HepG2 (cell line): ENCODE measurements around the gene PIP5K1A. TPM values are rescaled to one million over a fixed set of nuclear protein-coding genes. Genes with fewer than 3 reads are reported as not detected.
A peak's percentile ranks its signal among the peaks of the same experiment; 100 is the strongest.

Experiments
- ATF7-NPFF ChIP-seq: sonication (generic); formaldehyde crosslinking; IDR thresholded peaks from 2 replicates; pipeline ENCODE4 v1.8.1; 2023; ENCODE audit warnings: mild to moderate bottlenecking, low read depth, missing genetic modification reagents, moderate library complexity
- BRCA1 ChIP-seq: sonication (generic); formaldehyde crosslinking; IDR thresholded peaks from 2 replicates; pipeline ENCODE4 v1.4.0; 2020; ENCODE audit warnings: missing genetic modification reagents
- FOXO1 ChIP-seq: sonication (generic); formaldehyde crosslinking; IDR thresholded peaks from 2 replicates; pipeline ENCODE4 v1.4.0; 2020; ENCODE audit warnings: missing genetic modification reagents
- GABPB1 ChIP-seq: IDR thresholded peaks from 2 replicates; pipeline ENCODE4 v1.6.1; 2016; ENCODE audit warnings: mild to moderate bottlenecking, missing genetic modification reagents, moderate library complexity, missing compliant biosample characterization
- HOMEZ ChIP-seq: IDR thresholded peaks from 2 replicates; pipeline ENCODE4 v1.6.1; 2016; ENCODE audit warnings: low read depth
- LBX2 ChIP-seq: sonication (generic); formaldehyde crosslinking; IDR thresholded peaks from 2 replicates; pipeline ENCODE4 v1.5.0; 2020; ENCODE audit warnings: missing genetic modification reagents, mild to moderate bottlenecking, borderline replicate concordance
- MED1 ChIP-seq: sonication (generic); formaldehyde crosslinking; IDR thresholded peaks from 2 replicates; pipeline ENCODE4 v1.4.0; 2020; ENCODE audit warnings: missing genetic modification reagents
- NFYC ChIP-seq: IDR thresholded peaks from 2 replicates; pipeline ENCODE4 v1.6.1; 2016; ENCODE audit warnings: missing genetic modification reagents, missing compliant biosample characterization
- PHF21A ChIP-seq: sonication (generic); formaldehyde crosslinking; IDR thresholded peaks from 2 replicates; pipeline ENCODE4 v1.5.0; 2020; ENCODE audit warnings: mild to moderate bottlenecking, missing genetic modification reagents
- TAF1 ChIP-seq: sonication (generic); formaldehyde crosslinking; IDR thresholded peaks from 2 replicates; pipeline ENCODE4 v1.4.0; 2020; ENCODE audit warnings: missing genetic modification reagents
- TEAD3 ChIP-seq: optimal IDR thresholded peaks from 2 replicates; pipeline ENCODE3; 2016; ENCODE audit warnings: borderline replicate concordance
- ZMYM4 ChIP-seq: sonication (generic); formaldehyde crosslinking; IDR thresholded peaks from 2 replicates; pipeline ENCODE4 v1.8.1; 2023; ENCODE audit warnings: mild to moderate bottlenecking, missing genetic modification reagents
- ZNF282 ChIP-seq: fragments of 450-650 bp; IDR thresholded peaks from 2 replicates; pipeline ENCODE4 v1.6.1; 2018; ENCODE audit not compliant: partially characterized antibody
- polyA plus RNA-seq, 8 experiments: library from polyadenylated mRNA; depleted of rRNA in 3 of 8; stranded (reverse) in 7 of 8; unstranded in 1 of 8; fragments of >200 nt; fragmentation: Illumina TruSeq in 4 of 8; extraction: Trizol in 4 of 8; gene quantifications; 2 replicates each; pipeline versions ENCODE4 v1.2.1 to v1.2.3, GENCODE V29; 2011 to 2016; ENCODE audit warnings: low read depth in 4 of 8, missing spikeins in 1 of 8, mixed read lengths in 1 of 8; ENCODE audit not compliant: insufficient read depth in 1 of 8
- total RNA-seq, 5 experiments: library from RNA; depleted of rRNA; stranded (reverse); fragments of >200 nt; fragmentation: Illumina TruSeq; extraction: Trizol; gene quantifications; 2 replicates each; pipeline ENCODE4 v1.2.3, GENCODE V29; 2016; ENCODE audit warnings: low read depth in 1 of 5
- TF ChIP-seq, protein P1 (sequence below): sonication (generic); formaldehyde crosslinking; conservative IDR thresholded peaks from 2 replicates; pipeline ENCODE4 v1.4.0; 2020; ENCODE audit warnings: missing genetic modification reagents
- TF ChIP-seq, protein P2 (sequence below): IDR thresholded peaks from 2 replicates; pipeline ENCODE4 v1.6.1; 2016; ENCODE audit warnings: low read depth, missing genetic modification reagents, missing compliant biosample characterization
- TF ChIP-seq, protein P3 (sequence below): sonication (generic); formaldehyde crosslinking; IDR thresholded peaks from 2 replicates; pipeline ENCODE4 v1.5.1; 2020; ENCODE audit warnings: mild to moderate bottlenecking, missing genetic modification reagents

Gene PIP5K1A
- total and polyA plus RNA-seq, 2 of the 13 experiments (the other 11 are each of a cell fraction or from before 2014, with no cell fraction given) = 45.3 to 65.1 TPM

- peak; percentile 32; the same call in 1 of the 2 replicates for TF ChIP-seq FOXO1
- TF ChIP-seq PHF21A (CRISPR knock-in tag) = peak; percentile 84
- TF ChIP-seq TEAD3 (CRISPR knock-in tag) = peak; percentile 50
- TF ChIP-seq, protein P1, sequence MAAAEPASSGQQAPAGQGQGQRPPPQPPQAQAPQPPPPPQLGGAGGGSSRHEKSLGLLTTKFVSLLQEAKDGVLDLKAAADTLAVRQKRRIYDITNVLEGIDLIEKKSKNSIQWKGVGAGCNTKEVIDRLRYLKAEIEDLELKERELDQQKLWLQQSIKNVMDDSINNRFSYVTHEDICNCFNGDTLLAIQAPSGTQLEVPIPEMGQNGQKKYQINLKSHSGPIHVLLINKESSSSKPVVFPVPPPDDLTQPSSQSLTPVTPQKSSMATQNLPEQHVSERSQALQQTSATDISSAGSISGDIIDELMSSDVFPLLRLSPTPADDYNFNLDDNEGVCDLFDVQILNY (CRISPR knock-in tag) = peak; percentile 29; the same call in 1 of the 2 replicates
- TF ChIP-seq ZNF282 = no peak
- 0 out of 2 replicates have a peak, but pooled peaks have one; percentile 7 for TF ChIP-seq BRCA1 (CRISPR knock-in tag)
- peak; percentile 17; the same call in 1 of the 2 replicates for TF ChIP-seq LBX2 (CRISPR knock-in tag)
- TF ChIP-seq ATF7-NPFF (CRISPR knock-in tag) = peak; percentile 3; the same call in 1 of the 2 replicates
- TF ChIP-seq, protein P2, sequence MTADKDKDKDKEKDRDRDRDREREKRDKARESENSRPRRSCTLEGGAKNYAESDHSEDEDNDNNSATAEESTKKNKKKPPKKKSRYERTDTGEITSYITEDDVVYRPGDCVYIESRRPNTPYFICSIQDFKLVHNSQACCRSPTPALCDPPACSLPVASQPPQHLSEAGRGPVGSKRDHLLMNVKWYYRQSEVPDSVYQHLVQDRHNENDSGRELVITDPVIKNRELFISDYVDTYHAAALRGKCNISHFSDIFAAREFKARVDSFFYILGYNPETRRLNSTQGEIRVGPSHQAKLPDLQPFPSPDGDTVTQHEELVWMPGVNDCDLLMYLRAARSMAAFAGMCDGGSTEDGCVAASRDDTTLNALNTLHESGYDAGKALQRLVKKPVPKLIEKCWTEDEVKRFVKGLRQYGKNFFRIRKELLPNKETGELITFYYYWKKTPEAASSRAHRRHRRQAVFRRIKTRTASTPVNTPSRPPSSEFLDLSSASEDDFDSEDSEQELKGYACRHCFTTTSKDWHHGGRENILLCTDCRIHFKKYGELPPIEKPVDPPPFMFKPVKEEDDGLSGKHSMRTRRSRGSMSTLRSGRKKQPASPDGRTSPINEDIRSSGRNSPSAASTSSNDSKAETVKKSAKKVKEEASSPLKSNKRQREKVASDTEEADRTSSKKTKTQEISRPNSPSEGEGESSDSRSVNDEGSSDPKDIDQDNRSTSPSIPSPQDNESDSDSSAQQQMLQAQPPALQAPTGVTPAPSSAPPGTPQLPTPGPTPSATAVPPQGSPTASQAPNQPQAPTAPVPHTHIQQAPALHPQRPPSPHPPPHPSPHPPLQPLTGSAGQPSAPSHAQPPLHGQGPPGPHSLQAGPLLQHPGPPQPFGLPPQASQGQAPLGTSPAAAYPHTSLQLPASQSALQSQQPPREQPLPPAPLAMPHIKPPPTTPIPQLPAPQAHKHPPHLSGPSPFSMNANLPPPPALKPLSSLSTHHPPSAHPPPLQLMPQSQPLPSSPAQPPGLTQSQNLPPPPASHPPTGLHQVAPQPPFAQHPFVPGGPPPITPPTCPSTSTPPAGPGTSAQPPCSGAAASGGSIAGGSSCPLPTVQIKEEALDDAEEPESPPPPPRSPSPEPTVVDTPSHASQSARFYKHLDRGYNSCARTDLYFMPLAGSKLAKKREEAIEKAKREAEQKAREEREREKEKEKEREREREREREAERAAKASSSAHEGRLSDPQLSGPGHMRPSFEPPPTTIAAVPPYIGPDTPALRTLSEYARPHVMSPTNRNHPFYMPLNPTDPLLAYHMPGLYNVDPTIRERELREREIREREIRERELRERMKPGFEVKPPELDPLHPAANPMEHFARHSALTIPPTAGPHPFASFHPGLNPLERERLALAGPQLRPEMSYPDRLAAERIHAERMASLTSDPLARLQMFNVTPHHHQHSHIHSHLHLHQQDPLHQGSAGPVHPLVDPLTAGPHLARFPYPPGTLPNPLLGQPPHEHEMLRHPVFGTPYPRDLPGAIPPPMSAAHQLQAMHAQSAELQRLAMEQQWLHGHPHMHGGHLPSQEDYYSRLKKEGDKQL = no peak
- peak; percentile 20; the same call in 1 of the 2 replicates for TF ChIP-seq HOMEZ (CRISPR knock-in tag)
- peak; percentile 55; the same call in 1 of the 2 replicates for TF ChIP-seq ZMYM4 (CRISPR knock-in tag)
- peak; percentile 33; the same call in 1 of the 2 replicates for TF ChIP-seq TAF1 (CRISPR knock-in tag)
- TF ChIP-seq NFYC (CRISPR knock-in tag) = peak; percentile 100
- TF ChIP-seq, protein P3, sequence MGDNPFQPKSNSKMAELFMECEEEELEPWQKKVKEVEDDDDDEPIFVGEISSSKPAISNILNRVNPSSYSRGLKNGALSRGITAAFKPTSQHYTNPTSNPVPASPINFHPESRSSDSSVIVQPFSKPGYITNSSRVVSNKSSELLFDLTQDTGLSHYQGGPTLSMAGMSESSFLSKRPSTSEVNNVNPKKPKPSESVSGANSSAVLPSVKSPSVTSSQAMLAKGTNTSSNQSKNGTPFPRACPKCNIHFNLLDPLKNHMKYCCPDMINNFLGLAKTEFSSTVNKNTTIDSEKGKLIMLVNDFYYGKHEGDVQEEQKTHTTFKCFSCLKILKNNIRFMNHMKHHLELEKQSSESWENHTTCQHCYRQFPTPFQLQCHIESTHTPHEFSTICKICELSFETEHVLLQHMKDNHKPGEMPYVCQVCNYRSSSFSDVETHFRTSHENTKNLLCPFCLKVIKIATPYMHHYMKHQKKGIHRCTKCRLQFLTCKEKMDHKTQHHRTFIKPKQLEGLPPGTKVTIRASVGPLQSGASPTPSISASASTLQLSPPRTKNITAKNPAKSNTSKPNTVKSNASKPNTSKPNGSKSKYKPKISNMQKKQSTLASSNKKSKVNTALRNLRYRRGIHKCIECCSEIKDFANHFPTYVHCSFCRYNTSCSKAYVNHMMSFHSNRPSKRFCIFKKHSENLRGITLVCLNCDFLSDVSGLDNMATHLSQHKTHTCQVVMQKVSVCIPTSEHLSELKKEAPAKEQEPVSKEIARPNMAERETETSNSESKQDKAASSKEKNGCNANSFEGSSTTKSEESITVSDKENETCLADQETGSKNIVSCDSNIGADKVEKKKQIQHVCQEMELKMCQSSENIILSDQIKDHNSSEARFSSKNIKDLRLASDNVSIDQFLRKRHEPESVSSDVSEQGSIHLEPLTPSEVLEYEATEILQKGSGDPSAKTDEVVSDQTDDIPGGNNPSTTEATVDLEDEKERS (CRISPR knock-in tag) = no peak
- TF ChIP-seq GABPB1 (CRISPR knock-in tag) = peak; percentile 71
- TF ChIP-seq MED1 (CRISPR knock-in tag) = peak; percentile 7; the same call in 1 of the 2 replicates
These were observed 83.9 kb downstream of the PIP5K1A start, which contains the start of gene ZNF687 (continued) for GRCh38 chr1:151281969-151282882.
